RWPE2 (cell line): ENCODE measurements around the gene DLG2.

Experiments used
- ATAC-seq: fragments of 200-7000 bp; cut with Tn5 transposase; 3 replicates; pipeline ENCODE4 v1.9.1; 2021; ENCODE audit warnings: low read depth
- DNase-seq: peaks from one replicate; pipeline ENCODE4 v3.0.0-alpha.2; 2020; ENCODE audit warnings: low spot score
- H3K27ac ChIP-seq: fragments of 450-650 bp; 2 replicates; pipeline ENCODE4 v1.5.1; 2017; ENCODE audit warnings: mild to moderate bottlenecking; ENCODE audit not compliant: poor library complexity, severe bottlenecking
- H3K27me3 ChIP-seq: fragments of 250-450 bp; sonication (Bioruptor Pico); 2 replicates; pipeline ENCODE4 v1.5.1; 2021; ENCODE audit warnings: mild to moderate bottlenecking, moderate library complexity; ENCODE audit not compliant: insufficient read depth, poor library complexity, severe bottlenecking
- H3K36me3 ChIP-seq: fragments of 250-450 bp; sonication (Bioruptor Pico); 2 replicates; pipeline ENCODE4 v1.5.1; 2020; ENCODE audit warnings: low read depth, mild to moderate bottlenecking, moderate library complexity
- H3K4me1 ChIP-seq: fragments of 250-450 bp; sonication (Bioruptor Pico); 2 replicates; pipeline ENCODE4 v1.5.1; 2021; ENCODE audit warnings: mild to moderate bottlenecking, moderate library complexity; ENCODE audit not compliant: insufficient read depth, poor library complexity, severe bottlenecking
- H3K4me3 ChIP-seq: fragments of 250-450 bp; sonication (Bioruptor Pico); 2 replicates; pipeline ENCODE4 v1.5.1; 2021; ENCODE audit warnings: mild to moderate bottlenecking, moderate library complexity; ENCODE audit not compliant: severe bottlenecking
- H3K9me3 ChIP-seq: fragments of 250-450 bp; sonication (Bioruptor Pico); 2 replicates; pipeline ENCODE4 v1.5.1; 2021; ENCODE audit warnings: mild to moderate bottlenecking, moderate library complexity; ENCODE audit not compliant: severe bottlenecking
- CTCF ChIP-seq: fragments of 450-650 bp; IDR thresholded peaks from one replicate; pipeline ENCODE4 v1.5.1; 2017; ENCODE audit warnings: mild to moderate bottlenecking, moderate library complexity; ENCODE audit not compliant: poor library complexity, severe bottlenecking

Gene DLG2

GRCh38 chr11:84358034-84358433, 1269.1 kb downstream of the DLG2 start:
- ATAC-seq: no peak
- H3K27ac ChIP-seq: no peak overlapping the region
- no peaks in the 10 kb centered on the region for H3K36me3 ChIP-seq
- H3K4me3 ChIP-seq: no peak overlapping the region
- TF ChIP-seq CTCF: no peak
- no peaks in the 10 kb centered on the region for H3K4me1 ChIP-seq
- no peaks in the 10 kb centered on the region for H3K9me3 ChIP-seq
- H3K27me3 ChIP-seq: peaks cover 7% of the 10 kb centered on the region
- DNase-seq: no peak

GRCh38 chr11:84355911-84356310, 1271.2 kb downstream of the DLG2 start:
- Histone ChIP-seq H3K4me1 (no peaks in the 10 kb centered on the region), H3K27me3 (peaks cover 7% of the 10 kb centered on the region), H3K4me3 (no peak overlapping the region), H3K36me3 (no peaks in the 10 kb centered on the region), H3K27ac (no peak overlapping the region), H3K9me3 (no peaks in the 10 kb centered on the region)
- DNase-seq (no peak), ATAC-seq (no peak)
- TF ChIP-seq CTCF: no peak

- Histone ChIP-seq H3K4me3 (no peak overlapping the region), H3K27me3 (no peaks in the 10 kb centered on the region), H3K27ac (no peak overlapping the region), H3K9me3 (no peaks in the 10 kb centered on the region), H3K36me3 (no peaks in the 10 kb centered on the region), H3K4me1 (no peaks in the 10 kb centered on the region)
- no peak for ATAC-seq
- TF ChIP-seq CTCF: no peak
- DNase-seq: no peak
These were observed 1281.5 kb downstream of the DLG2 start for GRCh38 chr11:84345597-84345996.

GRCh38 chr11:84345027-84345426, 1282.1 kb downstream of the DLG2 start:
- H3K27ac ChIP-seq: no peak overlapping the region
- ATAC-seq: no peak
- no peaks in the 10 kb centered on the region for H3K9me3 ChIP-seq
- no peak for TF ChIP-seq CTCF
- no peaks in the 10 kb centered on the region for H3K4me1 ChIP-seq
- H3K27me3 ChIP-seq: no peaks in the 10 kb centered on the region
- H3K4me3 ChIP-seq: no peak overlapping the region
- no peaks in the 10 kb centered on the region for H3K36me3 ChIP-seq
- no peak for DNase-seq

- TF ChIP-seq CTCF: no peak
- no peak overlapping the region for H3K4me3 ChIP-seq
- no peaks in the 10 kb centered on the region for H3K4me1 ChIP-seq
- DNase-seq: no peak
- no peak for ATAC-seq
- H3K27me3 ChIP-seq: no peaks in the 10 kb centered on the region
- no peaks in the 10 kb centered on the region for H3K9me3 ChIP-seq
- no peak overlapping the region for H3K27ac ChIP-seq
- H3K36me3 ChIP-seq: no peaks in the 10 kb centered on the region
These were observed 1287.3 kb downstream of the DLG2 start for GRCh38 chr11:84339796-84340195.
